Fibroblast of mammary gland (primary cell): Measurements from ENCODE around the gene HDHD5.

ENCODE experiments used
- DNase-seq: peaks from one replicate; pipeline ENCODE4 v3.0.0-alpha.2; 2010; ENCODE audit warnings: low read depth
- H3K4me3 ChIP-seq: 2 replicates; pipeline ENCODE4 v1.5.1; 2011; ENCODE audit warnings: low read depth, mild to moderate bottlenecking, low read length, moderate library complexity; ENCODE audit not compliant: control insufficient read depth
- TF ChIP-seq, protein P1 (sequence below): conservative IDR thresholded peaks from 2 replicates; pipeline ENCODE4 v1.5.1; 2011; ENCODE audit warnings: low read depth, low read length, inconsistent platforms; ENCODE audit not compliant: control insufficient read depth, insufficient read depth

Gene HDHD5

DNA sequence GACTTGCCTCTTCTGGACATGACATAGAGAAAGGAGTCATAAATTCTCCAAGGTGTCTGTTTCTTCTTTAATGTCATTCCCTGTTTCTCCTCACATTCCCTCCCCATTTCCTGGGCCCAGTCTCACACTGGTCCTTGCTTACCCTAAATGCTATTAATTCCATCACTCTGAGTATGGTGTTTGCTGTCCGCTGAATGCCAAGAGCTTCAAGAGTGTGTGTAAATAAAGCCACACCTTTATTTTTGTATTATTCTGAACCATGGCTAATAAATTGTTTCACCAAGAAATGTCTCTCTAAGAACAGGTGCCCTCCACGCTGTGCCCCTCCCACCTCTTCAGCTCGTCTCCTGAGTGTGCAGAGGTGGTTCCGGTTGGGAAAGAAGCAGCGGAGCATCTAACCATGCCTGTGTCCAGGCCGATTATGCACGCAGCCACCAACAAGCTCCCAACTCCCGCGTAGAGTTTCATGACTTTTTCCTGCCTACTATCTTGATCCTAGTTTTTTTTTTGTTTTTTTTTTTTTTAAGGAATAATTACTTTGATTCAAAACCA, 46.5 kb downstream of the HDHD5 start:
- H3K4me3 ChIP-seq: no peak overlapping the region
- DNase-seq: no peak
- TF ChIP-seq, protein P1, sequence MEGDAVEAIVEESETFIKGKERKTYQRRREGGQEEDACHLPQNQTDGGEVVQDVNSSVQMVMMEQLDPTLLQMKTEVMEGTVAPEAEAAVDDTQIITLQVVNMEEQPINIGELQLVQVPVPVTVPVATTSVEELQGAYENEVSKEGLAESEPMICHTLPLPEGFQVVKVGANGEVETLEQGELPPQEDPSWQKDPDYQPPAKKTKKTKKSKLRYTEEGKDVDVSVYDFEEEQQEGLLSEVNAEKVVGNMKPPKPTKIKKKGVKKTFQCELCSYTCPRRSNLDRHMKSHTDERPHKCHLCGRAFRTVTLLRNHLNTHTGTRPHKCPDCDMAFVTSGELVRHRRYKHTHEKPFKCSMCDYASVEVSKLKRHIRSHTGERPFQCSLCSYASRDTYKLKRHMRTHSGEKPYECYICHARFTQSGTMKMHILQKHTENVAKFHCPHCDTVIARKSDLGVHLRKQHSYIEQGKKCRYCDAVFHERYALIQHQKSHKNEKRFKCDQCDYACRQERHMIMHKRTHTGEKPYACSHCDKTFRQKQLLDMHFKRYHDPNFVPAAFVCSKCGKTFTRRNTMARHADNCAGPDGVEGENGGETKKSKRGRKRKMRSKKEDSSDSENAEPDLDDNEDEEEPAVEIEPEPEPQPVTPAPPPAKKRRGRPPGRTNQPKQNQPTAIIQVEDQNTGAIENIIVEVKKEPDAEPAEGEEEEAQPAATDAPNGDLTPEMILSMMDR: no peak

DNA sequence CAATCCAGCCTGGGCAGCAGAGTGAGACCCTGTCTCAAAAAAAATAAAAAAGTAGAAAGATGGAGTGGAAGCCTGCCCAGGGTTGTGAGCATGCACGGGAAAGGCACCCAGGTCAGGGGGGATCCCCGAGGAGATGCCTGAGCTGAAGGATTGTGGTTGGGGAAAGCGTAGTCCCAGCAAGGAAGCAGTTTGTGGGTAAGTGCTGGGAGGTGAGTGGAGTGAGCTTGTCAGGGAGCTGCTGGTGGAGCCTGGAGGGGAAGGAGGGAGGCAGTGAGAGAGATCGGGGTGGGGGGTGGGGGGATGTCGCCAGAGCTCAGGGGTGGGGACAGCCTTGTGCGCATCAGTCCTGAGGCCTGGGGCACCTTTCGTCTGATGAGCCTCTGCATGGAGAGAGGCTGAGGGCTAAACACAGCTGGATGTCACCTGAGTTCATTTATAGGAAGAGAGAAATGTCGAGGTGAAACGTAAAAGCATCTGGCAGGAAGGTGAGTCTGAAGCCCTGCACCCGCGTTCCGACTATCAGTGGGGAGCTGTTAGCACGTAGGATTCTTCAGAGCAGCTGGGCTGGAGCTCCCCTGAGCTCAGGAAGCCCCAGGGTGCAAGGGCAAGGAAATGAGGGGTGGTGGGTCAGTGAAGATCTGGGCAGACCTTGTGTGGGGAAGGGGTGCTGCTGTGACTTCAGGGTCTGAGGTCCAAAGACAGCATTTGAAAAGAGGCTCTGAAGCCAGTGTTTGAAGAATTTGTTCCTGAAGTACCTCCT, 48.1 kb downstream of the HDHD5 start:
- no peak overlapping the region for H3K4me3 ChIP-seq
- TF ChIP-seq, protein P1: no peak
- DNase-seq: no peak

DNA sequence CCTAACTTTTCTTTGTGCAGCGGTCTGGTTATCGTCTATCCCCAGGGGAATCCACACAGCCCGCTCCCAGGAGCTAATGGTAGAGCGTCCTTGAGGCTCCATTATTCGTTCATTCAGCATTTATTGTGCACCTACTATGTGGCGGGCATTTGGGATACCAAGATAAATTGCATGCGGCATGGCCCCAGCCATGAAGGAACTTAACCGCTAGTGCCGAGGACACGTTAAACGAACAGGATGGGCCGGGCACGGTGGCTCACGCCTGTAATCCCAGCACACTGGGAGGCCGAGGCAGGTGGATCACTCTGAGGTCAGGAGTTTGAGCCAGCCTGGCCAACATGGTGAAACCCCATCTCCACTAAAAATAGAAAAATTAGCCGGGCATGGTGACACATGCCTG, 49.1 kb downstream of the HDHD5 start:
- TF ChIP-seq, protein P1: no peak
- DNase-seq: no peak
- H3K4me3 ChIP-seq: no peak overlapping the region

DNA sequence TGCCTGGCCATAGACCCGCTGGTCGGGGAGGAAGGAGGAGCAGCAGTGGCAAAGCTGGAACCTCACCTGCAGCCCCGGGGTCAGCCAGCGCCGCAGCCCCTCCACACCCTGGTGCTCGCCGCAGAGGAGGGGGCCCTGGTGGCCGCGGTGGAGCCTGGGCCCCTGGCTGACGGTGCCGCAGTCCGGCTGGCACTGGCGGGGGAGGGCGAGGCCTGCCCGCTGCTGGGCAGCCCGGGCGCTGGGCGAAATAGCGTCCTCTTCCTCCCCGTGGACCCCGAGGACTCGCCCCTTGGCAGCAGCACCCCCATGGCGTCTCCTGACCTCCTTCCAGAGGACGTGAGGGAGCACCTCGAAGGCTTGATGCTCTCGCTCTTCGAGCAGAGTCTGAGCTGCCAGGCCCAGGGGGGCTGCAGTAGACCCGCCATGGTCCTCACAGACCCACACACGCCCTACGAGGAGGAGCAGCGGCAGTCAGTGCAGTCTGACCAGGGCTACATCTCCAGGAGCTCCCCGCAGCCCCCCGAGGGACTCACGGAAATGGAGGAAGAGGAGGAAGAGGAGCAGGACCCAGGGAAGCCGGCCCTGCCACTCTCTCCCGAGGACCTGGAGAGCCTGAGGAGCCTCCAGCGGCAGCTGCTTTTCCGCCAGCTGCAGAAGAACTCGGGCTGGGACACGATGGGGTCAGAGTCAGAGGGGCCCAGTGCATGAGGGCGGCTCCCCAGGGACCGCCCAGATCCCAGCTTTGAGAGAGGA, 49.8 kb downstream of the HDHD5 start:
- TF ChIP-seq, protein P1: no peak
- DNase-seq: no peak
- no peak overlapping the region for H3K4me3 ChIP-seq

DNA sequence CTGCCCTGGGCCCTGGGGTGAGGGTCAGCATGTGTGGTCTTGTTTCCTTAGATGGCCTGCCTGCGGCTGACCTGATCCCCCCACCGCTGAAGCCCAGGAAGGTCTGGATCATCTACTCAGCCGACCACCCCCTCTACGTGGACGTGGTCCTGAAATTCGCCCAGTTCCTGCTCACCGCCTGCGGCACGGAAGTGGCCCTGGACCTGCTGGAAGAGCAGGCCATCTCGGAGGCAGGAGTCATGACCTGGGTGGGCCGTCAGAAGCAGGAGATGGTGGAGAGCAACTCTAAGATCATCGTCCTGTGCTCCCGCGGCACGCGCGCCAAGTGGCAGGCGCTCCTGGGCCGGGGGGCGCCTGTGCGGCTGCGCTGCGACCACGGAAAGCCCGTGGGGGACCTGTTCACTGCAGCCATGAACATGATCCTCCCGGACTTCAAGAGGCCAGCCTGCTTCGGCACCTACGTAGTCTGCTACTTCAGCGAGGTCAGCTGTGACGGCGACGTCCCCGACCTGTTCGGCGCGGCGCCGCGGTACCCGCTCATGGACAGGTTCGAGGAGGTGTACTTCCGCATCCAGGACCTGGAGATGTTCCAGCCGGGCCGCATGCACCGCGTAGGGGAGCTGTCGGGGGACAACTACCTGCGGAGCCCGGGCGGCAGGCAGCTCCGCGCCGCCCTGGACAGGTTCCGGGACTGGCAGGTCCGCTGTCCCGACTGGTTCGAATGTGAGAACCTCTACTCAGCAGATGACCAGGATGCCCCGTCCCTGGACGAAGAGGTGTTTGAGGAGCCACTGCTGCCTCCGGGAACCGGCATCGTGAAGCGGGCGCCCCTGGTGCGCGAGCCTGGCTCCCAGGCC, 50.6 kb downstream of the HDHD5 start:
- no peak for DNase-seq
- H3K4me3 ChIP-seq: no peak overlapping the region
- TF ChIP-seq, protein P1: no peak

DNA sequence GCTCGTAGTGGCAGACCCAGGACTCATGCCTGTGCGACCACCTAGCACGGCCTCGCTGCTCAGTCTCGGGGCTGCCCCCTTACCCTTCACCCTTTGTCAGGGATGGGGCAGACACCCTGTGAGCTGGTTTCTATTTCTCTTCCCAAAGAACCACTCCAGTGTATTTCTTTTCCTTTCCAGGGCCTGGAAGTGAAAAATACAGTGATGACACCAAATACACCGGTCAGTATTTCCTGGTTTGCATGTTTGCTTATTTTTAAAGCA, 51.6 kb downstream of the HDHD5 start:
- TF ChIP-seq, protein P1: no peak
- H3K4me3 ChIP-seq: no peak overlapping the region
- no peak for DNase-seq
